Hepatocyte (in vitro differentiated cells): ENCODE results near the gene ZMAT5.

Experiments used
- CTCF ChIP-seq: fragments of 200-600 bp; sonication (generic); IDR thresholded peaks from 2 replicates; pipeline ENCODE4 v1.5.1; 2016; ENCODE audit warnings: antibody characterized with exemption, mild to moderate bottlenecking; ENCODE audit not compliant: poor library complexity
- EZH2 ChIP-seq: fragments of 200-600 bp; sonication (generic); IDR thresholded peaks from 2 replicates; pipeline ENCODE4 v1.6.1; 2016; ENCODE audit warnings: antibody characterized with exemption, mild to moderate bottlenecking, borderline replicate concordance

DNA sequence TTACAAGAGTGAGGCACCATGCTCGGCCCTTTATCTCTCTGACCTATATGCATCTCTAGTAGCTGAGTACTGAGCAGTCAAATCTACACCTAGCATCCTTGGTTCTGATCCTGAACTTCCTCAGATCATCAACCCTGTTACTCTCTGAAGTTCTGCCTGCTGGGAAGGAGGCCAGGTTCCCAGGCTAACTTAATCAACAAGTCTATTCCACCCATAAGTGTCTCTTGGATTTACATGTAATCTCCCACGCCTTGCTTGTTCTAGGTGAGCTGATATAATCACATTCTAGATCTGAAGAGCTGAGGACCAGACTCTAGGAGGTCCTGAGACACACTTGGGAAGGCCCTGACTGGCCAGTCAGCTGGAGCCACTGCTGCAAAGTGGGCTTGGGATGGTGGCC is 24.9 kb downstream of the ZMAT5 start:
- no peak for TF ChIP-seq EZH2
- no peak for TF ChIP-seq CTCF
